GM18907 (cell line): ENCODE measurements around the gene CBX8.

ENCODE experiments used
- ATAC-seq: cut with Tn5 transposase; IDR thresholded peaks from one replicate; pipeline ENCODE4 v1.9.1; 2021; ENCODE audit warnings: mild to moderate bottlenecking, moderate library complexity; ENCODE audit not compliant: unreplicated experiment

Gene CBX8

DNA sequence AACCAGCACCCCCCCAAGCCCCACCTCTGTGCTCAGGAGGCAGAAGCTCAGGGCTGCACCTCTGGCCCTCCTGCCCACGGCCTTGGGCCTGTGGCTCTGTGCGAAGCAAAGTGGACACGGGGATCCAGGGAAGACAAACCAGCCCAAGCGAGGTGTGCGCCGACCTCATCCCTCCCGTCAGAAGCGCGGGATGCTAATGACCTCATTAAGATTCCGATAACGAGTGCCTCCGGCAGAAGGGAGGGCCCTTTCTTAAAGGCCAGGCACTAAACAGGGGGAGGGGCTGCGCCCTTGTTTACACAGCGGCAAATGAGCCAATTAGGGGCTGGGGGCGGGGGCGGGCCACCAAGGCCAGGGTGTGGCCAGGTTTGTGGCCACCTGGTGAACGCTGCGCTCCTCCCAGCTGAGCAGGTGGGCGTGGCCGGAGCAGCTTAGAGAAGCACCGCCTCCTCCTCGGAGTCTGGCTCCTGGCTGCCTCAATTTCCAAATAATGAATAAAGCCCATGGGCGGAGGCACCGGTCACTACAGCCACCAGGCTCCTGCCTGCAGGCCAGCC is 39.2 kb upstream of the CBX8 start:
- ATAC-seq = no peak

DNA sequence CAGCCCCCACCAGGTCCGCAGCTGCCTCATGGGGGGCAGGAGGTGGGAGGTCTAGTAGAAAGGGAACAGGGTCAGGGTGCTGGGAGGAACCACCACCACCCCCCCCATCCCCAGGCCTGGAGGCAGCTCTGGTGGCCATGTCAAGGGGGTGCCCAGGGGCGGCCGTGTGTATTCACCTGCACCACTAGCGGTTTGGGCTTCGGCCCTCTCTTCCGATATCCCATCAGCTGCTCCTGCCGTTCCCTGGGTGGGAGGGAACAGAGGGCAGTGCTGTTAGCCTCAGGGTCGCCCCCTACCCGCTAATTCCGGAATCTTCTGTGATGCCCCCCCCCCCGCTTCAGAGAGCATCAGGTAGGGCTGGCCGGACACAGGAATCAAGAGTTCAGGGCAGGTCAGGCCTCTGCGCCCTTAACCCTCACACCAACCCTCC is 38.6 kb upstream of the CBX8 start:
- ATAC-seq = no peak

DNA sequence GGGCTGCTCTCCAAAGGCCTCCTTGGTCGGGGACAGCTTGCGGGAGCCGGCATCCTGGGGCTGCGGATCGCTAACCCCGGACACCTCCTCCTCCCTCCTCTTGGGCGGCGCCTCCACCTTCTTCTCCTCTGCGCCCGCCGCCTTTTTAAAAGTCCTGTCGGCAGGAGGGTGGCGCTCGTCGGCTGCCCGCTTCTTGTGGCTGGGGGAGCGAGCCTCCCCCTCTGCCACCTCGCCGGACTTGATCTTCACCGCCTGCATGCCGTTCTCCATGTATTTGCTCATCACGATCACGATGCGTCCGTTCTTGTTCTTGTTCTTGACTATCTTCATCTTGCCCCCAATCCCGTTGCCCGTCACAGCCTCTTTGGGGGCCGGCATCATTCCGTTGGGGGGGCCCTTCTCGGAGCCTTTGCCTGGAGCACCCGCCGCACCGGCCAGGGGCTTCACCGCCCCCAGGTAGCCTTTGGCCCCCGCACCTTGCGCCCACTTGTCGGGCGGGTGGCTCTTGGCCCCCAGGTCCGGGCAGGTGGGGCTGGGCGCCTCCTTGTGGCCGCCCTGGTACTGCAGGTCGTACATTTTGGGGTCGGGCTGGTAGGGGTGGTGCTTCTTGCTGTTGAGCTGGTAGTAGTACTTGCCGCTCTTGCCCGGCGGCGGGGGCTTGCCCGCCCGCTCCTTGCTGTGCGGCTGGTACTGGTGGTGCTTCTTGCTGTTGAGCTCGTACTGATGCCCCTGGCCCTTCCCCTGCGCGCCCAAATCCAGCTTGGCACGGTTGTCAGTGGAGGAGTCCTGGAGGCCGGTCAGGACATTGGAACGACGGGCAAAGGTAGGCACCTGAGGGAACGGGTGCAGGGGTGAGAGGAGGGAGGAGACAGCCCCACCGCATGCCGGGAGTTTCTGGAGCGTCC is 37.9 kb upstream of the CBX8 start:
- ATAC-seq = no peak

DNA sequence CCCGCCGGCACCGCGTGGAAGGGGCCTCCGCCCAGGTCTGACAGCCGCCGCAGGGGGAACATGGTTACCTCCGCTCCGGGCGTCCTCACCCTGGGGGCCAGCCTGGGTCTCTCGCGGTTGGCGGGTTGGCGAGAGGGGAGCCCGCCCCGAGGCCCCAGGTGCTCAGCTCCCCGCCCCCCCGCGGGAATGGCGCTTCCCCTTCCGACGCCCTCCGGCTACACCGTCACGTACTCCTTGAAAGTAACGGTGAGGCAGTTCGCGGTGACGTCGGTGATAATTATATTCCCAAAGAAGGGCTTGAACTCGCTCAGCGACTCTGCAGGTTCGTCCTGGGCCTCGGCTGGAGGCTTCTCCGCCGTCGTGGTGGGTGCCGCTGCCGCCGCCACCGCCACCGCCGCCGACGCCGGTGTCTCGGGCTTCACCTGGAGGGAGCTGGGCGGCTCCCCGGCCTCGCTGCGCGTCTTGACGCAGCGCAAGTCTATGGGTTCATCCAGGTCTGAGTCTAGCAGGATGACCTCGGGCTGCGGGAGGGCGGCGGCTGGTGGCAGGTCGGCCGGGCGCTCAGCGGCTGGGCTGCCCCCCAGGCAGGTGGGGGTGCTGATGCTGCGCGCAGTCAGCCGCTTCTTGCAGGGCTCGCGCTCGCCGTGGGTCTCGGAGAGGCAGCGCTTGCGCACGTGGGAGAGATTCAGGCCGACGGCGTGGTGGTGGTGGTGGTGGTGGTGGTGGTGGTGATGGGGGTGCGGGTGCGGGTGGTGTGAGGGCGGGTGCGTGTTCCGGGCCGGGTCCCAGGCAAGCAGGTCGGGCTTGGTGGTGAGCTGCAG is 37.1 kb upstream of the CBX8 start:
- no peak for ATAC-seq

DNA sequence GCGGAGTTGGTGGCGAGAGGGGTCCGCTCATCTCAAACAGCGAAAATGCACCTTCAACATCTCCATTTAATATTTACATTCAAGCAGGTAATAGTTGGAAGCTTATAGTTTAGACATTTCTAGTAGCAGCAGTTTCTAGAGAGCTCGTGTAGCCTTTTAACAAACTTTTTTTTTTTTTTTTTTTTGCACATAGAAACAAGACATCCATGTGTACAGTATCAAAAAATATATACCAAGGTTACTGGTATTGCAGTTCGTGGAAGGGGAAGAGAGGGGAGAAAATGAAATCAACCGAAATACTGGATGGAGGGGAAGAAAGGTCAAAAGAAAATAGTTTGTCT is 36.2 kb upstream of the CBX8 start:
- ATAC-seq = no peak

DNA sequence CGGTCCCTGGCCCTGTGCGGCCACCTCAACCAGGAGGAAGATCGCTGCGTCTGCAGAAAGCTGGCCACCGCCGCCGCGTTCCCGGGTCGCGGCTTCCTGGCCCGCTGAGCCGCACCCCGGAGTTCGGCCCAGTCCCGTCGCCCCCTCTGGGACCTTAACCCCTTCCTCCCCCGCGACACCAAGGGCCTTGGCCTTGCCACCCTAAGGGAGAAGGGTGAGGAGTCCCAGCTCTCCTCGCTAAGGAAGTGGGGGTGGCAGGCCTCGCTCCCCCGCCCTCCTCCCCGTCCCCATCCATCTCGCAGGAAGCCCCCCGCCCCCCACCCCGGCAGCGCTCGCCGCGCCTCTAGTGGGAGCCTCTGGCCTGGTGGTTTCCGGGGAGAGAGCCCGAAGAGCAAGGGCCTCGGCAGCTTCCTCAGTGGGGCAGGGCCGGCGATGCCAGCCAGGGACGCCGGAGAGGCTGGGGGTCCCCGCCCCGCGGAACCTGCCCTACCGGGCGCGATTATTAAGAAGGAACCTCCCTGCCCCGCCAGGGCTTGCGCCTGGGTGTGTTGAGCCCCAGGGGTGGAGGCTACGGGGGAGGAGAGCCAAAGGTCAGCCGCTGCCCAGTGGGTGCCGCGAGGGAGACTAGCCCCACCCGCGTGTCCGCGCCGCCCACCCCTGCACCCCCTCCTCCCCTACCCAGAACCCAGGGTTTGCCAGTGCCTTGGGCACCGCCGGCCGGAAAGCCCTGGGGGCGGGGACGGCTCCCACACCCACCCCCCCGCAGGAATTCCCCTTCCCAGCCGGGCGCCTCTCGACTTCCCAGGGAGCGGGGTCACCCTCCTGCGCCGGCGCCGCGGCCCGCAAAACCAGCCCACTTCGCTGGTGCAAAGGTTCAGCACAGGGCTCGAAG is 35.6 kb upstream of the CBX8 start:
- ATAC-seq = no peak

DNA sequence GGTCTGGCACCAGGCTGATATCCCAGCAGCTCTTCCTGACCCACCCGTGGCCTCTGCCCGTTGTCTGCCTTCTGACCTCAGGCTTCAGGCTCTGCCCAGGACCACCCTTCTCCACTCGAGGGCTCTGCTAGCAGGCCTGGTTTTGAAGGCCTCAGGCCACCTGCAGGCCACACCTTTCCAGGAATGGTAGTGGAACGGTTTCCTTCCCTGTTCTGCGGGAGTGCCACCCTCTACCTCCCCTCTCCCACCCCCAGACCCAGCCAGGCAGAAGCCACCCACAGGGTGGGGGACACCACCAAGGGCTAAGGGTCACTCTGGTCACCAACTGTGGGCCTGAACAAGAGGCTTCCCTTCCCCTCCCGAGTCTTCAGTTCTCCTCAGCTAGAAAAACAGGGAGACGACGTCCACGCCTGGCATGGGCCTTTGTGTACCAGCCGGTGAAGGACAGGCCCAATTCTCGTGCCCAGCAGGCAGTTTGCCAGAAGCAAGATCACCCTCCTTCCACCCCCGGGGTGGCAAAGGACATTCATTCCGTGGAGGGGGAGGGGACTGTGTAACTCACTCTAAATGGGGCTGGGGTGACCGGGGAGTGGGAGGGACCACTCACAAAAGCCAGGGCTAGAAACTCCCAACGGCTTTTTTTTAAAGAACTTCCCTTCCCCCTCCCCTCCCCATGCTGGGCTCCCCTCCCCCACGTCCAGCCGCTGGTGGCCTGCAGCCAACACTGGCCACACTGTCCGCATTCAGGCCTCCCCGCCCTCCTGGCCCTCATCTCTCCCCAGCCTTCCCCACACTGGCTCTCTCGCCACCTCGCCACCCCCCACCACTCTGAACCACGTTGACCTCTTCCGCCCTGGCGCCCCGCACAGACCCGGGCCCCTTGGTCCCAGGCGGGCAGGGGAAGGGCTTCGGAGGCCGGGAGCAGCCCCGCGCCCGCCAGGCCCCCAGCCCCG is 34.7 kb upstream of the CBX8 start:
- no peak for ATAC-seq

DNA sequence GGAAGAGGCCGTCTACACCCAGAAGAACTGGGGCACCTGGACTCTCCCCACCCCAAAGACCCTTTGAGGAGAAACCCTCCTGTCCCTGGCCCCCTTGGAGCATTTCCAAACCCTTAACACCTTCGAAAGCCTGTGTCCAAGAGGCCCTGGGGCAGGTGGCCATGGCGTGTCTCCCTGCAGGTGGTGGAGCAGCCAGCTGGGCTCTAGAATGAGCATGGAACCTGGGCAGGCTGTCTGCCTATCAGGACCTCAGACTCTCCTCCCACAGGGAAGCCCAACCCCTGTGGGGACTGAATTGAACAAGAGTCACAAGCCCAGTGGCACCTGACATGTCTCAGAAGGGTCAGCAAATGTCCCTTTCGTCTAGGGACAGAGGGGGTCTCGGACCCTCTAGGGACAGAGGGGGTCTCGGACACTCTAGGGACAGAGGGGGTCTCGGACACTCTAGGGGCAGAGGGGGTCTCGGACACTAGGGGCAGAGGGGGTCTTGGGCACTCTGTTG is 33.9 kb upstream of the CBX8 start:
- no peak for ATAC-seq

DNA sequence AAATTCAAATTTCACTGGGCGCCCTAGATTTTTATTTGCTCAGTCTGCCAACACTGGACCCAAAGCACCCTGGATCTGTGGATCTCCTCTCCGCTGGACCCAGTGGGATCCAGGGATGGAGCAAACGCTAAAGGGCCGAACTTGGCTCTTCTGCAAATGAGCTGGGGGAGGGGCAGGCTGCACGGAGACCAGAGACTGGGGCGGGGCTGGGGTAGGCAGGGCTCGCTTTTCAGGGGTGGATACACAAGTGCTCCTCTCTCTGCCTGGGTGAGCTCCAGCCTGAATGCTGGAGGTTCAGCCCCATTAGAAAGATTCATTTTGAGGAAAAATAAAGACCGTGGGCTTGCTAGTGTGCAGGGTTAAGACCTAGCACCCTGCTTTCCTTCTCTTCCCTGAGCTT is 33.4 kb upstream of the CBX8 start:
- ATAC-seq = no peak

DNA sequence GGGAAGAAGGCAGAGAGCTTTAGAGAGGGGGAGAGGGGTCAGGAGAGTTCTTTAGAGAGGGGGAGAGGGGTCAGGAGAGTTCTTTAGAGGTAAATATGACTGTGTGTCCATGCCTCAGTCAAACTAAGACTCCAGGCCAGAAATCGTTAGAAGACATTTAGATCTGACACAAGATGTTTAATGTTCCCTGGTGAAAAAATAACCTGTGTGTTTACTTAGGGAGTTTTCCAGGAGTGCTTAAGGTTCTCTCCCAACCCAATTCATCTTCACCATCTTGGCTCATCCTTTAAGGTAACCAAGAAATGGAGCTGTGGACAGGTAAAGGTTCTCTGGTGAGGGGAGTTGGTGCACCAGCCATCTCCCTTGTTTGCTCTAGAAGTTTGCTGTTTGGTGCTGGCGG is 32.6 kb upstream of the CBX8 start:
- no peak for ATAC-seq

DNA sequence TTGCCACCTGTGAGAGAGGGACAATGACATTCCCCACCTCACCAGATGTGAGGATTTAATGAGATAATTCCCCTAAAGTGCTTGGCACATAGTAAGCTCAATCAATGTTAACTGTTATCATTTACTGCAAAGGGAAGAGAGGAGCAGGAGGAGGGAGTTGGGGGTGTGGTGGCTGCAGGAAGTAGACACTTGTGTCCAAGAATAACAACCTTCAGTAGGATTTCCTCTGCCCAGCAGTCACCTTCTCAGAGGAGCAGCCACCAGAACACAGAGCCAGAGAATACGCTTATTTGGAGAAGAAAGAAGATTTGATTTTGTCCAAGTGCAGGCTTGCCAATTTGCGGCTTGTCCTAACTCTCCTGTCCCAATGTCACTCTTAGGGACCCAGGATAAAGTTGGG is 32.1 kb upstream of the CBX8 start:
- no peak for ATAC-seq

DNA sequence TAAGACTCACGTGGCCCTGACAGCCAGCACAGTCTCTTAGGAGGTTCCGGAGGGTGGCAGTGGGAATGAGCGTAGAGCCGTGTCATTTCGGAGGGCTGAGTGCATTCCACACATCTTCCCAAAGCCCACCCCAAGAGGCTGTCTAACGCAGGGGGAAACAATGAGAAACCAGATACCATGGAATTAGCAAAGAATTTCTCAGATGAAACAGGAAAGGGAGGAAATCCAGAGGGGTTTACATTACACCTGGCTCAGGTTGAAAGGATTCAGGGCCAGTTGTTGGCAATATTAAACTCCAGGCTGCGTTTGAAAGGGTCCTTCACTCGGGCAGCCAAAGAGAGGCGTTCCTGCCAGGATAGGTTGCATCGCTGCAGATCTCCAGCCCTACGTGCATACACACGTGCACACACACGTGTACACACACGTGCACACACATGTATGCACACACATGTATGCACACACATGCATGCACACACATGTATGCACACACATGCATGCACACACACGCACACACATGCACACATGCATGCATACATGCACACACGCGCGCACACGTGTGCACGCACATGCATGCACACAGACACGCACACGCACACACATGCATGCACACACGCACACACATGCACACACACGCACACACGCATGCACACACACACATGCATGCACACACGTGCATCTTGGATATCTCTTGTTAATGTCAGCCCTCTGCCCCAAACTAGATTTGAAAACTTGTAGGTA is 30.1 kb upstream of the CBX8 start:
- ATAC-seq = no peak

DNA sequence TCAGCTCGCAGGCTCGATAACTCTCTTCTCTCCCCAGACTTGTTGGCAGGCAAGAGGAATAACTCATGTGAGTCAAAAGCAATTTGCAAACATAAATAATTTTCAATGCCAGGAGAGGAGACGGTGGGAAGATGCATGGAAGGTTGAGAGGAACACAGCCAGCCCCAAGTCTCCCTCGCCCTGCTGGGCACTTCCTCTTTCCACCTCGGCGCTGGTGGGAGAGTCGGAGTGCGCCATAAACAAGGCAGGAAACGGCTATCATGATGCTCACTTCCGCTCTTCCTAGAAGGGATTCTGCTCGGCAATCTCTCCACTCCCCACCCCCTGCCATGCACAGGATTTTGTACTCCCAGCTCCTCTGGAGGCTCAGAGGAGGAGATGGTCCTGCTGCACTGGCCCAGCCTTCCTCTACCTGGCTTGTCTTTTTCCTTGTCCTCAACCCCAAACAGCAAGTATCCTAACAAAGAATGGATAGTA is 29.4 kb upstream of the CBX8 start:
- no peak for ATAC-seq

DNA sequence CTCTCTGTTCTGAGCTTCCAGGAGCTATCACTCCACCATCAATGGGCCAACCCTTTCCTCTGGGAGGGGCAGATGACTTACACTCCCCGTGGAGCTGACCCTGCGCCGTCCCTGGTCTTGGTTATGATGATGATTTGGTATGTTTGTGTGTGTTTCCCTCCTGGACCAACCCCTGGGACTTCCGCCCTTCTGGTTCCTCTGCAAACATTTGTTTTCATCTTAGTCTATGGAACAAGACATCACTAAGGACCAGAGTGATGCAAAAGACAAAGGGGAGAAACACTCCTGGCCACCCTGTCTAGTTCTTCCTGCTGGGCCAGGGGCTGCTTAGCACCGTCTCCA is 28.7 kb upstream of the CBX8 start:
- no peak for ATAC-seq

DNA sequence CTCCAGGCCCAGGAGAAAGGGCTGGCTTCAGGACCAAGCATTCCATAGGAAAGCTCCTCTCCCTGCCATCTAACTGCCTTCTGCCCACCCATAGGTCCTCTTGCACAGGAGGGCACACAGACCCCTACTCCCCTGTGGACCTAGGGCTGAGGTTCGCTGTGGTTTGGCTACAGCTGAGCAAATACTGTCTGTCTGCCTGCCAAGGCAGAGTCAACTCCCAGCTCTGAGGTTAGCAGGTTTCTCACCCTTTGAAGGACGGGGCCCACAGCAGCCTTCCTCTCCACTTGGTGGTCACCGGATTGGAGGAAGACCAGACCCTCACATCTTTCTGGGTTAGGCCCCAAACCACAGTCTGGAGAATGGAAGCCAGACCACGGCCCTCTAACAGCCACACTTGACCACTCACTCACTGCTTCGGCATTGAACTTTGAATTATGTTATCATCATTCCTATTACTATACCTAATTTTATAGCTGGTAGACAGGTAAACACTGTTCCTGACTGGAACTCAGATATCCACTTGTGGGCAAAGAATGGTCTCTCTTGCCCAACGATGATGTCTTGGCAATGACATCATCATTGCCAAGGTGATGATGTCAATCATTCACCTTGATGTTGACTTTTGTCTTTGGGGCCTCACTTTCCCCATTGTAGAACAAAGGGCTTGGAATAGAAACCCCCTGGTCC is 28.2 kb upstream of the CBX8 start:
- no peak for ATAC-seq

DNA sequence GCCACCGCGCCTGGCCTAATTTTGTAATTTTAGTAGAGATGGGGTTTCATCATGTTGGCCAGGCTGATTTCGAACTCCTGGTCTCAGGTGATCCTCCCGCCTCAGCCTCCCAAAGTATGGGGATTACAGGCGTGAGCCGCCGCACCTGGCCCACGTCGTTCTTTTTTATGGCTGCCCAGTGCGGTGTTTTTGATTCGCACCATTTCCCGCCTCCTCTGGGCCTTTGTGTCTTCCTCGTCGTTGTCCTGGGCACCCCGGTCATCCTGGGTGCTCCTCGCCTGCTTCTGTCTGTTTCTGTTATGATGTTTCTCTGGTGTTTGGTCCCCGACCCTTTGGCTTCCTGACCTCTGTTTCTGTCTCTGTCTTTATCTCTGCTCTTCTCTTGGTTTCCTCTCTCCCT is 27.4 kb upstream of the CBX8 start:
- no peak for ATAC-seq

DNA sequence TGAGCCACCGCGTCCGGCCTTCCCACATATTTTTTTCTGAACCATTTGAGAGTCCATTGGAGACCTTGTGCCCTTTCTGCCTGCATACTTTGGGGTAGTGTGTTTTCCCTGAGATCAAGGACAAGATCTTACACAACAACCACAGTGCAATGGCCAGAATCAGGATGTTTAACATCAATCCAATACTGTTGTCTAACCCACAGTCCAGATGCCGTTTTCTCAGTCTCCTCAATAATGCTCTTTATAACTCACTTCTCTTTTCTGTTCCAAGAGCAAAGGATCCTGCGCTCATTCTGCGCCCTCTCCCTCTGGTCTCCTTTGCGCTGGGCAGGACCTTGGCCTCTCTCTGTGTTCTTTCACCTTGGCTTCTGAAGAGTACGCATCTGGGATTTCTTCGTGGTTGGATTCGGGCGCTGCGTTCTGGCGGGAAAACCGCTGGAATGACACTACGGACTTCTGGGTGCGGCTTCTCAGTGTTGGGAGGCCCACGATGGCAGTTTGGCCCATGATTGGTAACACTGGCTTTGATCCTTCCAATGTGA is 25.8 kb upstream of the CBX8 start:
- no peak for ATAC-seq
